Activated CD4-positive, alpha-beta T cell treated with anti-CD3 and anti-CD28 coated beads, Interleukin-2, amount 50 U/mL, for 16 hours (primary cell): ENCODE measurements around the gene ADAM29.
"Not testable (repeated sequence)": the region's sequence is repeated elsewhere in the genome, so short reads cannot be mapped to it uniquely, and the experiment has no call there.

ENCODE experiments used
- DNase-seq: peaks from one replicate; pipeline ENCODE4 v3.0.0-alpha.2; 2020

The ADAM29 gene

GRCh38 chr4:174972911-174973310 is 54.8 kb downstream of the ADAM29 start:
- no peak for DNase-seq

GRCh38 chr4:174973336-174973735 is 55.2 kb downstream of the ADAM29 start:
- no peak for DNase-seq

DNA sequence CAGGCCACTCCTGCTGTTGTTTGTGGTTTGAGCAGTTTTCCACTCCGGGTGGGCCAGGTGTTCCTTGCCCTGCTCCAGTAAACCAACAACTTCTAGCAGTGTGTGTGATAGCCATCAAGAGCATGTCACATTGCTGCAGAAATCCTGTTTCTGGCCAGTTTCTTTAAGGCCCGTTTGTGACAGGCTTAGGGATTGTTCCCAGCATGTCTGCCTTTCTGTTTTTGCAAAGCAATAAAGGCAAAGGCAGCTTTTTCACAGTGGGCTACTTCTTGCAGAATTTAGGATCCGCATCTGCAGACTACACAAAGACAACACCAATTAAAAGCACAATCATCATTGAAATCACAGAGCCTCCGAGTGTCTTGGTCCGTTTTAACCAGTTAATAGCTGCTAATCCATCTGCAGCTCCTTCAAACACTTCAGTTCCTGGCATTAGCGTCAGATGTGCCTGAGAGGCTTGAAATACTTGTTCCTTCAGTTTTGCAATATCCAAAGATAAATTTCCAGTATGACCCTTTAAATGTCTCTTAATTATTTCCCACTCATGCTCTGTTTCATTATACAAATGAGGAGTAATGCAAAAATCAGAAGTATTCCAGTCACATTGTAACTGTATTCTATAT is 65.1 kb downstream of the ADAM29 start:
- no peak for DNase-seq

- not testable (repeated sequence) for DNase-seq
These were observed 65.7 kb downstream of the ADAM29 start for GRCh38 chr4:174983870-174984269.

DNA sequence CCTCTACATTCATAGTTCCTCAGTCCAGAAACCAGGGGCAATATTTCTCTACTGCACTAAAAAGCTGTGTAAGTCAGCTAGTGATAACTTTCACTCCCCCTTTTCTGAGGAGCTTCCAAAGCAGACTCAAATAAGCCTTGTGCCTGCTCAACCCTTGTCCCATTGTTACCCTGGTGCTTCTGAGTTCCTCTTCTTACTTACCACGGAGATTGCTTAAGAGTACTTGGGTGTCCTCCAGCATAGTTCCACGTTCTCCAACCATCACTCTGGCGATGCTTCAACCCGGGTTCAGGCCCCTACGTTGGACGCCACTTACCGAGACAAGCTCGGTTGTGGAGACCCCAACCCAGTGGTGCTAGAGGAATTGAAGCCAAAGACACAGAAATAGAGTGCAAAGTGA is 71.6 kb downstream of the ADAM29 start:
- DNase-seq: no peak

DNA sequence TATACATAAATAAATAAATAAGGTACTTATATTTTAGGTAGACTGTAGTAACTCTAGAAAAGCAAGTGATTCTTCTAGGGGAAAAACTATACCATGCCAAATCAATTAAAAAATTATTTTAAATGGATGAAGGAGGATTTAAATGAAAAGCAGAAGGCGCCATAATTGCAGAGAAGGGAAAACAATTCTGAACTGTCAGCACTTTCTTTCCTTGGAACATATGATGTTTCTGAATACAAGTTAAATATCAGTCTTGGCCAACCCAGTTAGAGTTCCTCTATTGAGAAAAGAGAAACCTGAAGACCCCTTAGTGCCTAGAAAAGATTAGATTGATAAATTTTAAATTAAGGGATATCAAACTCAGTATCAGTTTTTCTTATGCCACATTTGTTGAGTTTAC is 75.8 kb downstream of the ADAM29 start:
- no peak for DNase-seq

GRCh38 chr4:174996079-174996478 is 77.9 kb downstream of the ADAM29 start:
- no peak for DNase-seq

DNA sequence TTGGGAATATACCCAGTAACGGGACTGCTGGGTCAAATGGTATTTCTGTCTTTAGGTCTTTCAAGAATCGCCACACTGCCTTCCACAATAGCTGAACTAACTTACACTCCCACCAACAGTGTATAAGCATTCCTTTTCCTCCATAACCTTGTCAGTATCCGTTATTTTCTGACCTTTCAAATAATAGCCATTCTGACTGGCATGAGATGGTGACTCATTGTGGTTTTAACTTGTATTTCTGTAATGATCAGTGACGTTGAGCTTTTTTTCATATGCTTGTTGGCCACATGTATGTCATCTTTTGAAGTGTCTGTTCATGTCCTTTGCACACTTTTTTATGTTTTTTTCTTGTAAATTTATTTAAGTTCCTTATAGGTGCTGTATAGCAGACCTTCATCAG is 81.2 kb downstream of the ADAM29 start:
- no peak for DNase-seq

DNA sequence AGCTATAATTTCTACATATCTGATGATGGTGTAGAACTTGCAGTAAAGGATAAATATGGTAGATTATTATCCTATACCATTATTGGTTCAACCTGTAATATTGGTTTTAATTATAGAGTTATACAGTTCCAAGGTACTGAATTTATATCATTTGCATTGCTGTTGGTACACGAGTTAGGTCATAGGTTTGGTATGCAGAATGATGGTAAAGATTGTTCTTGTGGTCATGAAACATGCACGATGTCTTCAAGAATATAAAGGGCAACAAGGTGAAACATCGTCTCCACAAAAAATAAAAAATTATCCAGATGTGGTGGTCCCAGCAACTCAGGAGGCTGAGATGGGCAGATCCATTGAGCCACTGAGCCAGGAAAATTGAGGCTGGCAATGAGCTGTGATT is 99.6 kb downstream of the ADAM29 start:
- DNase-seq: no peak

GRCh38 chr4:175019447-175019846 is 101.3 kb downstream of the ADAM29 start:
- not testable (repeated sequence) for DNase-seq
